Measurements from ENCODE around the gene PRLH. TPM values are rescaled to one million over a fixed set of nuclear protein-coding genes. Genes with fewer than 3 reads are reported as not detected.

The PRLH gene
- total RNA-seq = not detected in 2 replicates

GRCh38 chr2:237566401-237567235 is at the start of gene PRLH:
Gene PRLH (plus strand): TSS chr2:237566574. CDS start chr2:237566574, 0 bp downstream.

GRCh38 chr2:237590272-237591140 is 24.1 kb downstream of the PRLH start, which contains the start of gene RAB17:
Gene RAB17 (minus strand): TSS chr2:237590734. CDS start chr2:237586154, 4,580 bp downstream.

Small RNAs within 50 kb of the gene (small RNA-seq; reads per million reads assigned to genes)
- gene RNU6-1140P = 1.5 reads per million, percentile 35 among the genes with 10 or more reads in this experiment

Other genes with a start within 250 kb of the PRLH start
- gene COL6A3, start 152.4 kb upstream of the PRLH start, total RNA-seq = 4,331 and 7,373 TPM in 2 replicates
- 13.0 and 14.0 TPM in 2 replicates for gene MLPH, start 79.3 kb upstream of the PRLH start, total RNA-seq
- gene RAB17, start 24.2 kb downstream of the PRLH start, total RNA-seq = not detected in 2 replicates
- 56.5 and 57.0 TPM in 2 replicates for gene LRRFIP1, start 61.0 kb downstream of the PRLH start, total RNA-seq
- gene RBM44, start 232.2 kb downstream of the PRLH start, total RNA-seq = 0.36 and 0.49 TPM in 2 replicates